NCI-H446 (cell line): Measurements from ENCODE around the gene KDM6A.
"Not testable (repeated sequence)": the region's sequence is repeated elsewhere in the genome, so short reads cannot be mapped to it uniquely, and the experiment has no call there.

Source experiments
- DNase-seq, 2 experiments: peaks; one replicate each; lab custom pipeline; 2025; lab: John Stamatoyannopoulos, UW

Gene KDM6A

DNA sequence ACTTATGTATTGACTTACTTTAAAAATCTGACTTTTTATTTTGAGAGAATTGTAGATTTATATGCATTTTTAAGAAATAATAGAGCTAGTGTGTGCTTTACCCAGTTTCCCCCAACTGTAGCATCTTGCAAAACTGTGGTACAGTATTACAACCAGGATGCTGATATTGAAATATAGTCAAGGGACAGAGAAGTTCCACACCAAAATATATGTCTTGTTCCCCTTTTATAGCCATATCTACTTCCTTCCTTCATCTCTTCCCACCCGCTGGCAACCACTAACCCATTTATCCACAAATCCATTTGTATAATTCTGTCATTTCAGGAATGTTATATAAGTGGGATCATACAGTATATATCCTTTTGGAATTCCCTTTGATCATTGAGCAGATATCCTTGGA lies 16.8 kb downstream of the KDM6A start:
- DNase-seq = no peak

DNA sequence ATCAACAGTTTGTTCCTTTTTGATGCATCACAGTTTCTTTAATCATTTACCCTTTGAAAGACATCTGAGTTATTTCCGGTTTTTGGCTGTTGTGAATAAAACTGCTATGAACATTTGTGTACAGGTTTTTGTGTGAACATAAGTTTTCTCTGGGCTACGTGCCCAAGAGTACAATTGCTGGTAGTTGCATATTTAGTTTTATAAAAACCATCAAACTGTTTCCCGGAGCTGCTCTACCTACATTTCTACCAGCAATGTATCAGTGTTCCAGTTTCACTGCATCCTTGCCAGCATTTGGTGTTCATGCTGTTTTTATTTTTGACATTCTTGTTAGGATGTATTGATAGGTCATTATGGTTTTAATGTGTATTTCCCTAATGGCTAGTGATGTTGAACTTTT lies 17.3 kb downstream of the KDM6A start:
- DNase-seq = no peak

GRCh38 chrX:44890687-44891086 lies 17.7 kb downstream of the KDM6A start:
- DNase-seq = not testable (repeated sequence)

DNA sequence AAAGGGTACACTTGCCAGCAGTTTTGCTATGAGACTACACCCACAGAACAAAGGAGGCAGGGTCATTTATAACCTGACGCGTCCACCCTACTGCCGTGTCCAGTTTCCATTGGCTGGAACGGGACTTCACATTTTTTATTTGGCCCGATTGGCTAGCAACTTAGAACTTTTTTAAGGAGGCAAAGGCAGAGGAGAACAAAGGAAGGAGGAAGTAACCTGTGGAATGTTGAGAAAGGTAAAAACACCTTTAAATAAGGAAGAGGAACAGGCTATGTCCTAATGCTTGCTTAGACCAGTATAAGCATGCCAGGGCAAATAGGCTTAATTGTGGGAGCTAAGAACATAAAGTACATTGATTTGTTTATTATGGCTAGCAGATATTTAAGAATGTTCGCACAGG lies 18.7 kb downstream of the KDM6A start:
- DNase-seq = no peak

- no peak for DNase-seq
Observed at GRCh38 chrX:44896876-44897186, 23.8 kb downstream of the KDM6A start.

GRCh38 chrX:44897539-44897938 lies 24.6 kb downstream of the KDM6A start:
- DNase-seq = no peak

DNA sequence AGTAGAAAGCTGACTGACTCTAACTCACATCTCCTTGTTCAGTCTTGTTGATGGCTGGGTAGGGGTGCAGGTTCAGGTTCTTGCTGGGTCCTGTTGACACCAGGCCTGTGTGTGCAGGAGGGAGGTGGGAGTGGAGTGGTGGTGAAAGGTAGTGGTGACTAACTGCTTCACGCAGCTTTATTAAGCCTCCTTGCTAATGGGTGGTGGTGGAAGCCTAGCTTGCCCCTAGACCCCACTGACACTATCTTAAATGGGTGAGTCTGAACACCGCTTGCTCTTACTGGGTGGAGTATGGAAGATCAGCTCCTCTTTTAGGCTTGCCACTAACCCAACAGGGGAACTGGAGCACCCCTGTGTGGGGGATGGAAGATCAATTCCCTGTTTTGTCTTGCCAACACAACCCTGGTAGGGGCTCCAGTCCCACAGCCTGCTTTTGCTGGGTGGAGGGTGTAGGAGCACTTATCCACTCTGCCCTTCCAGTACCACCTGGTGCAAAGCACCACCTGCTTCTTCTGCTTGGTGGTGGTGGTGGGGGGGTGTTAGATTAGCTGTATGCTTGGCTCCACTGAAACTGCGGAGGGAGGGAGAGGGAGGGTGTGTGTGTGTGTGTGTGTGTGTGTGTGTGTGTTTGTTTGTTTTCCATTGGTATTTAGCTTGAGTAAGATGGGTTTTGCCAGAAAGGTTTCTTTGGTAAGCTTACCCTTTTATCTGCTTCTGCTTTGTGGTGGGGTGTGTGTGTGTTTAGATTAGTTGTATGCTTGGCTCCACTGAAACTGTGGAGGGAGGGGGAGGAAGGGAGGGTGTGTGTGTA lies 25.6 kb downstream of the KDM6A start:
- DNase-seq = no peak

DNA sequence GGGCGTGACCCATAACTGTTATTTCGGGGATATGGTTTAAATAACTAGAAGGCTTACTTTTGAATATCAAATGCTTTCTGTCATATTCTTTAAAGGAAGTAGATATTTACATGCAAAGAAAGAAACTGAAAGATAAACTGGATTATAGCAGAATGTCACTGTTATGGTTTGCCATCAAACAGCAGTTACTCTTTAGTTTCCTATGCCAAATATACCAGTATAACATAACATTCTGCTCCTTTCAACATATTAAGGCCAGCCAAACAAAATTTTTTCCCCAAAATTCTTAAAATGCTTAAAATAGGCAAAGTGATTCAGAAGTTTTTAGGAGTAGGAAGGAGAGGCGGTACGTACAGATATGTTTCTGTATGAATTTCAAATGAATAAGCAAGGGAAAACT lies 27.0 kb downstream of the KDM6A start:
- DNase-seq = no peak

DNA sequence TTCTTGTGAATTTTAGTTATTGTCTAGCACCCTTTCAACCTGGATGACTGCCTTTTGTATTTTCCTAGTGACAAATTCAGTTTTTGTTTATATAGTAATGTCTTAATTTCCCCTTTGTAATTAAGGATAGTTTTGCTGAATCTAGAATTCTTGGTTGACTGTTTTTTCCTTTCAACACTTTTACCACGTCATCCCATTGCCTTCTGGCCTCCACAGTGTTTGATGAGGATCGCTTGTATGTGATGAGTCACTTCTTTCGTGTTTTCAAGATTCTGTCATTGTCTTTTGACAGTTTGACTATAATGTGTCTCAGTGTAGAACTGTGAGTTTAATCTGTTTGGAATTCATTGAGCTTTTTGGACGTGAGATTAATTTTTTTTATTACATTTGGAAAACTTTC lies 30.1 kb downstream of the KDM6A start:
- no peak for DNase-seq

GRCh38 chrX:44903830-44904530 lies 31.0 kb downstream of the KDM6A start:
- no peak for DNase-seq

DNA sequence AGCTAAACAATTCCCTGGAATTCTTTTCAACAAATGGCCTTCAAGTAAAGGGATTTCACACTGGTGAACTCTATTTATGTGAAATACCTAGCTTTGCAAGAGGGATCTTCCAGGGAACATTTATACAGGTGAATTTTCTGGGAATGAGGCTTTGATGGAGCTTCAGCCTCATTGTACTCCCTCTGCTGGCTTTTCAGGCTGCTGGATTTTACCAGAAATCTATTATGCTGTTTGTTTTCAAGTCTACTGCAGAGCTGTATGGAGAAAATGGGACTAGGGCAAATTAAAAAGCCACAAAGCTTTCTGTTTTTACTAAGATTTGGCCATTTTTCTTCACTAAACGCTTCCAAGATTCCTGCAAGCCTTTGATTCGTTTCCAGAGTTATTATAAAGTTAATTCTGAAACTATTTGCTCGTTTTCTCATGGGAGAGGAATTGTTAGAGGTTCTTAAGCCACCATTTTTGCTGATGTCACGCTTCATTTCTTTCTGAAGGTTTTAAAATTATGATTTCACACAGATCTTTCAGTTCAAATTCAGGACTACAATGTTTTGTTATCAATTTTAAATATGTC lies 31.6 kb downstream of the KDM6A start:
- no peak for DNase-seq

GRCh38 chrX:44906041-44906440 lies 33.1 kb downstream of the KDM6A start:
- DNase-seq = no peak

- no peak for DNase-seq
Observed at GRCh38 chrX:44906542-44906941, 33.6 kb downstream of the KDM6A start.

- no peak for DNase-seq
Observed at GRCh38 chrX:44908153-44908552, 35.2 kb downstream of the KDM6A start.

GRCh38 chrX:44908827-44909226 lies 35.8 kb downstream of the KDM6A start:
- DNase-seq = no peak

GRCh38 chrX:44910508-44910907 lies 37.5 kb downstream of the KDM6A start:
- not testable (repeated sequence) for DNase-seq

DNA sequence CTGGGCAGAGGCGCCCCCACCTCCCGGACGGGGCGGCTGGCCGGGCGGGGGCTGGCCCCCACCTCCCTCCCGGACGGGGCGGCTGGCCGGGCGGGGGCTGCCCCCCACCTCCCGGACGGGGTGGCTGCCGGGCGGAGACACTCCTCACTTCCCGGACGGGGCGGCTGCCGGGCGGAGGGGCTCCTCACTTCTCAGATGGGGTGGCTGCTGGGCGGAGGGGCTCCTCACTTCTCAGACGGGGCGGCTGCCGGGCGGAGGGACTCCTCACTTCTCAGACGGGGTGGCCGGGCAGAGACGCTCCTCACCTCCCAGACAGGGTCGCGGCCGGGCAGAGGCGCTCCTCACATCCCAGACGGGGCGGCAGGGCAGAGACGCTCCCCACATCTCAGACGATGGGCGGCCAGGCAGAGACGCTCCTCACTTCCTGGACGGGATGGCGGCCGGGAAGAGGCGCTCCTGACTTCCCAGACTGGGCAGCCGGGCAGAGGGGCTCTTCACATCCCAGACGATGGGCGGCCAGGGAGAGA lies 38.1 kb downstream of the KDM6A start:
- not testable (repeated sequence) for DNase-seq

- DNase-seq = no peak
Observed at GRCh38 chrX:44913656-44914531, 40.9 kb downstream of the KDM6A start.

DNA sequence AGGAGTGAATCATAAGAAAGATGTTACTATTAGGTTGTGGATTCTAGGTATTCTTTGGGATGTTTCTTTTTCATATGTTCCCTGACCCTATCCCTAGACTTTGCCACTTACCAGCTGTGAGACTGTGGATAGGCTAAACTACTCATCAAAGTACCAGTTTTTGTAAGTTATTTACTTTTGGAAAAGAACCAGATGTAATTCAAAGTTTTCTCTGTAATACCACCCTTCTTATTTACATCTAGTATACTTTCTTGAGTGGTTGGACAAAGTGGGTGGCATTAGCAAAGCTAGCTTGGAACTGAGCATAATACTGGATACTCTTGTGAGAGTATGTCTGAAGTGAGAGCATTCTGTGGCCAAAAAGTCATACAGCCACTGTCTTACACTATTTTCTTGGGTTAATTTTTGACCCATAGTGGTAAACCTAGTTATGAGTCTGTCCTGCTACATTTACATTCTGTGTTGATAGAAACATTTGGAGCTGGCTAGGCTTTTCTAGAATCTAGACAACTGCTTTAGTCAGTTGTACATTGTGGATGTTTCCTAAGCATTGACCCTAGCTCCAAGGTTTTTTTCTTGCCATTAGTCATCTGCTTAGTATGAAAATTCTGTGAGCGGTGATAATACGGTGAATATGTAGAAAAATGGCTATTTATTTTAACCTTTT lies 41.7 kb downstream of the KDM6A start:
- DNase-seq = no peak

DNA sequence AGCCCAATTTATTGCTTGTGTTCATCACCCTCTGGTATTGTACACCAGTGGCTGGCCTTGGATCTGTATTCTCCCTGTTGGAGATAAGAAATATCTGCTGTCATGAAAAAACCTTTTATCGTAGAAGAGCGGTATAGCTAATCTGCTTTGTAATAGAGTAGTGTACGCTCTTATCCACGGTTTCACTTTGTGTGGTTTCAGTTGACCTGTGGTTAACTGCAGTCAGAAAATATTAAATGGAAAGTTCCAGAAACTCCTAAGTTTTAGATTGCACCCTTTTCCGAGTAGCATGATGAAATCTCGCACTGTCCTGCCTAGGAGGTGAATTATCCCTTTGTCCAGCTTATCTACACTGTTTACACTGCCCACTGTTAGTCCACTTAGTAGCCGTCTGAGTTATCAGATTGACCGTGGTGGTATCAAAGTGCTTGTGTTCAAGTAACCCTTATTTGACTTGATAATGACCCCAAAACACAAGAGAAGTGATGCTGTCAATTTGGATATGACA lies 42.4 kb downstream of the KDM6A start:
- DNase-seq = no peak

- DNase-seq = no peak
Observed at GRCh38 chrX:44918722-44919121, 45.7 kb downstream of the KDM6A start.
